Measurements from ENCODE around the gene RAD51B.

Gene RAD51B

GRCh38 chr14:68337279-68337678 lies 517.7 kb downstream of the RAD51B start:
- DNase-seq (ENCODE audit: low read depth) = no peak

- DNase-seq (ENCODE audit: low read depth) = no peak
Measured at GRCh38 chr14:68340262-68340661, 520.7 kb downstream of the RAD51B start.

- no peak for DNase-seq (ENCODE audit: low read depth)
Measured at GRCh38 chr14:68341411-68342212, 522.0 kb downstream of the RAD51B start.

- DNase-seq (ENCODE audit: low read depth) = no peak
Measured at GRCh38 chr14:68342216-68342763, 522.7 kb downstream of the RAD51B start.

- no peak for DNase-seq (ENCODE audit: low read depth)
Measured at GRCh38 chr14:68343534-68344118, 524.0 kb downstream of the RAD51B start.

- DNase-seq (ENCODE audit: low read depth) = no peak
Measured at GRCh38 chr14:68345738-68346137, 526.2 kb downstream of the RAD51B start.

GRCh38 chr14:68346556-68347343 lies 527.2 kb downstream of the RAD51B start:
- DNase-seq (ENCODE audit: low read depth) = no peak

- DNase-seq (ENCODE audit: low read depth) = peak; percentile 38
Measured at GRCh38 chr14:68349900-68350629, 530.5 kb downstream of the RAD51B start.

GRCh38 chr14:68355415-68355814 lies 535.8 kb downstream of the RAD51B start:
- DNase-seq (ENCODE audit: low read depth) = no peak

- DNase-seq (ENCODE audit: low read depth) = no peak
Measured at GRCh38 chr14:68357777-68358176, 538.2 kb downstream of the RAD51B start.

- no peak for DNase-seq (ENCODE audit: low read depth)
Measured at GRCh38 chr14:68358500-68358899, 538.9 kb downstream of the RAD51B start.

- DNase-seq (ENCODE audit: low read depth) = no peak
Measured at GRCh38 chr14:68359022-68359836, 539.6 kb downstream of the RAD51B start.

- DNase-seq (ENCODE audit: low read depth) = no peak
Measured at GRCh38 chr14:68359837-68360552, 540.4 kb downstream of the RAD51B start.

- peak; percentile 54 for DNase-seq (ENCODE audit: low read depth)
Measured at GRCh38 chr14:68361231-68361630, 541.7 kb downstream of the RAD51B start.

GRCh38 chr14:68362846-68363245 lies 543.3 kb downstream of the RAD51B start:
- no peak for DNase-seq (ENCODE audit: low read depth)

GRCh38 chr14:68363466-68363842 lies 543.9 kb downstream of the RAD51B start:
- no peak for DNase-seq (ENCODE audit: low read depth)

GRCh38 chr14:68363843-68364767 lies 544.5 kb downstream of the RAD51B start:
- no peak for DNase-seq (ENCODE audit: low read depth)

- no peak for DNase-seq (ENCODE audit: low read depth)
Measured at GRCh38 chr14:68364792-68365192, 545.2 kb downstream of the RAD51B start.

- no peak for DNase-seq (ENCODE audit: low read depth)
Measured at GRCh38 chr14:68365228-68365627, 545.6 kb downstream of the RAD51B start.

Data from stromal cell of bone marrow (primary cell).